ENCODE measurements around the gene ADGRG1. TPM values are rescaled to one million over a fixed set of nuclear protein-coding genes. Genes with fewer than 3 reads are reported as not detected.

The ADGRG1 gene
- total RNA-seq, 2 donors from 2014 or later = 0.64 TPM

DNA sequence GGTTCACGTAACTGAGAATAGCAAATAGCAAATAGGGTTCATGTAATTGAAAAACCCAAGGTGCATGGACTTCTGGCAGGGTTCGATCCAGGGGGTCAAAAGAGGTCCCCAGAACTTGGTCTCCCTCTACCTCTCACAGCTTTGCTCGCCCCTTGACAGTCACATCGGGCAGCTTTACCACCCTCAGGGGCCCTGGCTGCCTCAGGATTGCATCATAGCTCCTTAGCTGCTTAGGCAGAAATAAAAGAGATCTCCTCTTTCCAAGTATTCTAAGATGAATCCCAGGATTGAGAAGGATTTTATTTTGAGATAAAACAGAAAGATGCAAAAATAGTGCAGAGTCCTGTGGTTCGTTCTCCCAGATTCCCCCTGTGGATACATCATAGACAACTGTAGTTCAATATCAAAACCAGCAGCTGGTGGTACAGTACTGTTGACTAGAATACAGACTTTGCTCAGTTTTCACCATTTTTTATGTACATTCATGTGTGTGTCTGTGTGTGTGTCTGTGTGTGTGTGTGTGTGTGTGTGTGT is 52.5 kb downstream of the ADGRG1 start:
- Histone ChIP-seq H3K4me1 (ENCODE audit: control insufficient read depth, insufficient read depth, low read length) (no peaks in the 10 kb centered on the region), H3K9ac (ENCODE audit: extremely low read depth, low read length, poor library complexity, severe bottlenecking) (no peak overlapping the region), H3K27me3 (ENCODE audit: control insufficient read depth, insufficient read depth, low read length, poor library complexity, severe bottlenecking) (no peaks in the 10 kb centered on the region), H3K9me3 (ENCODE audit: control insufficient read depth, low read length) (no peaks in the 10 kb centered on the region), H3K36me3 (ENCODE audit: control insufficient read depth, insufficient read depth, low read length) (no peaks in the 10 kb centered on the region), H3K27ac (ENCODE audit: low read depth, low read length) (no peak overlapping the region), H3K4me3 (ENCODE audit: low read length) (no peak overlapping the region)
- no peaks in the 10 kb centered on the region for H3K9me3 Mint-ChIP-seq
- no peak for DNase-seq
- no peak overlapping the region for H3K4me3 Mint-ChIP-seq
- 89 to 90% methylated on average over 2 to 5 of the region's 5 CpGs for WGBS, 2 experiments (ENCODE audit: insufficient coverage in 1 of 2, insufficient read length in 1 of 2)
- H3K4me1 Mint-ChIP-seq = peaks cover 12% of the 10 kb centered on the region
- no peaks in the 10 kb centered on the region for H3K36me3 Mint-ChIP-seq (ENCODE audit: low read depth)
- no peaks in the 10 kb centered on the region for H3K27me3 Mint-ChIP-seq (ENCODE audit: insufficient read depth)
- TF ChIP-seq, protein P1, sequence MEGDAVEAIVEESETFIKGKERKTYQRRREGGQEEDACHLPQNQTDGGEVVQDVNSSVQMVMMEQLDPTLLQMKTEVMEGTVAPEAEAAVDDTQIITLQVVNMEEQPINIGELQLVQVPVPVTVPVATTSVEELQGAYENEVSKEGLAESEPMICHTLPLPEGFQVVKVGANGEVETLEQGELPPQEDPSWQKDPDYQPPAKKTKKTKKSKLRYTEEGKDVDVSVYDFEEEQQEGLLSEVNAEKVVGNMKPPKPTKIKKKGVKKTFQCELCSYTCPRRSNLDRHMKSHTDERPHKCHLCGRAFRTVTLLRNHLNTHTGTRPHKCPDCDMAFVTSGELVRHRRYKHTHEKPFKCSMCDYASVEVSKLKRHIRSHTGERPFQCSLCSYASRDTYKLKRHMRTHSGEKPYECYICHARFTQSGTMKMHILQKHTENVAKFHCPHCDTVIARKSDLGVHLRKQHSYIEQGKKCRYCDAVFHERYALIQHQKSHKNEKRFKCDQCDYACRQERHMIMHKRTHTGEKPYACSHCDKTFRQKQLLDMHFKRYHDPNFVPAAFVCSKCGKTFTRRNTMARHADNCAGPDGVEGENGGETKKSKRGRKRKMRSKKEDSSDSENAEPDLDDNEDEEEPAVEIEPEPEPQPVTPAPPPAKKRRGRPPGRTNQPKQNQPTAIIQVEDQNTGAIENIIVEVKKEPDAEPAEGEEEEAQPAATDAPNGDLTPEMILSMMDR (conservative IDR thresholded peaks at IDR 0.05) = no peak
- no peak overlapping the region for H3K27ac Mint-ChIP-seq

DNA sequence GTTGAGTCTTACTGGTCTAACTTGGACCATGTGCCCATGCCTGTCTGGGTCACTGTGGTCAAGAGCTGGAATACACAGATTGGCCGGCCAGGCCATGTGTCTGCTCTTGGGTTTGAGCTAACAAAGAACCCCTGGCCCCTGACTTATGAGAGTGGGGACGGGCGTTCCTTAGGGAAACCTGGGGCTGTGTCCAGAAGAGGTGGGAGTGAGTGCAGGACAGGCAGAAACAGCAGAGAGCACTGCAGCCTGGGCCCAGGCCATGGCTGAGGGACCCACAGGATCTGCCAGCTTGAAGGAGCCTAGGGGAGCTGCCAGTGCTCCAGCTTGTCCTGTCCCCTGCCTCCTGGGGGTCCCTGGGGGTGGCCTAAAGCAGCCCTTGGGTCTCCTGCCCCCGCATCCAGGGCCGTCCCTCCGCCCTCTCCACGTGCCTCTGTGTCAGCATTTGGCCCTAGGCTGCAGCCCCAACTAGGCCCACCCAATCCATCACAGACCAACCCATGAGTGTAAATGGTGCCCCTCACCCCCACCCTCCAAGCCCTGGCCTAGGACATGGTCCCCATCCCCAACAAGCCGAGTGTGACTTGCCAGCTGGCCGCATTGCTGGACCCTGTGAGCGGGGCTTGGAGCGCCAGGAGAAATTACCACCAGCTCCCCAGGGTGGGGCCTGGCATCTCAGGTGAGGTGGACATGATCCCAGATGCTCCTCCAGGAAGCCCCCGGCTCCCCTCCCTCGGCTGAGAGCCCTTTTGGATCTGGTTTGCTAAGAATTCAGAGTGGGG is 53.7 kb downstream of the ADGRG1 start:
- no peak overlapping the region for H3K27ac ChIP-seq (ENCODE audit: low read depth, low read length)
- Mint-ChIP-seq H3K4me1 (peaks cover 3% of the 10 kb centered on the region), H3K4me3 (no peak overlapping the region), H3K27ac (no peak overlapping the region), H3K9me3 (no peaks in the 10 kb centered on the region), H3K27me3 (ENCODE audit: insufficient read depth) (no peaks in the 10 kb centered on the region), H3K36me3 (ENCODE audit: low read depth) (no peaks in the 10 kb centered on the region)
- DNase-seq = no peak
- H3K9ac ChIP-seq (ENCODE audit: extremely low read depth, low read length, poor library complexity, severe bottlenecking) = no peak overlapping the region
- no peak overlapping the region for H3K4me3 ChIP-seq (ENCODE audit: low read length)
- TF ChIP-seq, protein P1 (conservative IDR thresholded peaks at IDR 0.05) = no peak
- 93 to 94% methylated on average over 6 to 13 of the region's 13 CpGs for WGBS, 2 experiments (ENCODE audit: insufficient coverage in 1 of 2, insufficient read length in 1 of 2)
- H3K9me3 ChIP-seq (ENCODE audit: control insufficient read depth, low read length) = no peaks in the 10 kb centered on the region
- no peaks in the 10 kb centered on the region for H3K36me3 ChIP-seq (ENCODE audit: control insufficient read depth, insufficient read depth, low read length)
- H3K4me1 ChIP-seq (ENCODE audit: control insufficient read depth, insufficient read depth, low read length) = no peaks in the 10 kb centered on the region
- H3K27me3 ChIP-seq (ENCODE audit: control insufficient read depth, insufficient read depth, low read length, poor library complexity, severe bottlenecking) = no peaks in the 10 kb centered on the region

DNA sequence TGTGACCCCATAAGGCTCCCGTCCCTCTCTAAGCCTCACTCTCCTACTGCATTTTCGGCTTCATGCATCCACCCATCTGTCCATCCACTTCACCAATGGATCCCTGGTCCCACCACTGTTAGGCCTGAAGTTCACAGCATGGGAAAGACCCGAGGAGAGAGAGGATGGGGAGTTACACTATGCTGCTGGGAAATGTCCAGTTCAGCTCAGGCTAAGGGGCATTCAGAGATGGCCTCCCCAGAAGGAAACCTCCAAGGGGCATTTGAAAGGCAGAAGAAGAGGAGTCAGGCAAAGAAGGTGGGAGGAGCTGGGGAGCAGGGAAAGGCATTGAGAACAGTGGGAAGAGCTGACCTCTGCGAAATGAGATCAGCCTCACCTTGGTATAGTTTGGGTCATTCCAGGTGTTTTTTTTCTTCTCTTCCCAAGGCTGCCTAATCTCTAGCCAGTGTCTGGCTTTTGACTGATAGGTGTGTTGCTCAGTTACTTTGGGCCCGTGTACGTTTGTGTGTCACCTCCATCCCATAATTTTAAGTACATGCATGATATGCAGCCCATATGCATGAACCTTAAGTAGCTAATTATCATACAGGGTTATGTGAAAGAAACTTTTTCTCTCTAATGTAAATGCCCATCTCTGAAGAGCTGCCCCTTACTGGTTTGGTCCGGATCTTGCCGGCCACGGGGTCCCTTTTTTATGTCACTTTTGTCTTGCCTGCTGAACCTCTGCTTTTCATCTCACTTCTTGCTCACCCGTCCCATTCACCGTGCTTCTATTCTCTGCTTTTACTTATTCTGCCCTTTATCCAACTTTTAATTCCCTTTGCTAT is 54.6 kb downstream of the ADGRG1 start:
- H3K27me3 ChIP-seq (ENCODE audit: control insufficient read depth, insufficient read depth, low read length, poor library complexity, severe bottlenecking) = no peaks in the 10 kb centered on the region
- no peak overlapping the region for H3K4me3 ChIP-seq (ENCODE audit: low read length)
- Mint-ChIP-seq H3K9me3 (no peaks in the 10 kb centered on the region), H3K4me1 (no peaks in the 10 kb centered on the region), H3K27ac (no peak overlapping the region), H3K4me3 (no peak overlapping the region), H3K36me3 (ENCODE audit: low read depth) (no peaks in the 10 kb centered on the region), H3K27me3 (ENCODE audit: insufficient read depth) (no peaks in the 10 kb centered on the region)
- no peaks in the 10 kb centered on the region for H3K4me1 ChIP-seq (ENCODE audit: control insufficient read depth, insufficient read depth, low read length)
- no peak for DNase-seq
- H3K27ac ChIP-seq (ENCODE audit: low read depth, low read length) = no peak overlapping the region
- no peaks in the 10 kb centered on the region for H3K9me3 ChIP-seq (ENCODE audit: control insufficient read depth, low read length)
- no peaks in the 10 kb centered on the region for H3K36me3 ChIP-seq (ENCODE audit: control insufficient read depth, insufficient read depth, low read length)
- TF ChIP-seq, protein P1 (conservative IDR thresholded peaks at IDR 0.05) = no peak
- WGBS, 2 experiments (ENCODE audit: insufficient coverage in 1 of 2, insufficient read length in 1 of 2) = 88 to 91% methylated on average over 6 to 11 of the region's 11 CpGs
- no peak overlapping the region for H3K9ac ChIP-seq (ENCODE audit: extremely low read depth, low read length, poor library complexity, severe bottlenecking)

Measured in endodermal cell (in vitro differentiated cells).